GM12878 (cell line): ENCODE data around the gene PYGB. TPM values are rescaled to one million over a fixed set of nuclear protein-coding genes. Genes with fewer than 3 reads are reported as not detected.

ENCODE experiments used
- ATAC-seq: fragments of 200-7000 bp; cut with Tn5 transposase; 3 replicates; pipeline ENCODE4 v1.9.1; 2020; ENCODE audit warnings: mild to moderate bottlenecking, moderate library complexity
- BruUV-seq: library from RNA; stranded (reverse); fragments of 400-500 nt; replicated peaks from 2 replicates; lab custom pipeline; 2021; lab: Mats Ljungman, UMichigan
- CTCF ChIA-PET: fragments of 300-600 bp; sonication (Branson Sonifier 250); formaldehyde crosslinking; extraction: SDS; loops from one replicate; lab custom pipeline; 2021; ENCODE audit warnings: inconsistent platforms; lab: Yijun Ruan, JAX
- POLR2A ChIA-PET: fragments of 350-600 bp; formaldehyde crosslinking; extraction: SDS; loops from one replicate; lab custom pipeline; 2021; ENCODE audit warnings: inconsistent platforms; lab: Charles Lee
- RAD21 ChIA-PET: fragments of 300-600 bp; sonication (Branson Sonifier 250); formaldehyde crosslinking; loops from one replicate; lab custom pipeline; 2023; ENCODE audit warnings: antibody characterized with exemption; ENCODE audit not compliant: unreplicated experiment; lab: Charles Lee
- SMC1A ChIA-PET: fragments of 300-600 bp; sonication (Branson Sonifier 250); formaldehyde crosslinking; loops from one replicate; lab custom pipeline; 2023; ENCODE audit not compliant: unreplicated experiment, uncharacterized antibody; lab: Charles Lee
- DNase-seq: peaks from one replicate; pipeline ENCODE4 v3.0.0-alpha.2; 2011; ENCODE audit warnings: low read depth, low spot score
- FAIRE-seq: peaks from 3 replicates; lab custom pipeline; 2011; peaks lifted over from hg19 to GRCh38; lab: Jason Lieb, UNC
- H2AFZ ChIP-seq: 2 replicates; pipeline ENCODE4 v1.6.0; 2011; ENCODE audit warnings: low read depth, low read length, control low read depth; ENCODE audit not compliant: control insufficient read depth
- H3K27ac ChIP-seq: 2 replicates; pipeline ENCODE4 v1.5.1; 2011; ENCODE audit warnings: control low read depth; ENCODE audit not compliant: control insufficient read depth, insufficient read depth
- H3K27me3 ChIP-seq, 2 experiments: replicated peaks in 1 of 2; 2 replicates each; pipeline versions ENCODE4 v1.6.0 to v1.6.1; 2011; ENCODE audit warnings: low read length in 1 of 2; ENCODE audit not compliant: control insufficient read depth in 2 of 2, insufficient read depth in 2 of 2
- H3K36me3 ChIP-seq, 2 experiments: 2 replicates each; pipeline ENCODE4 v1.5.1; 2011; ENCODE audit warnings: low read length in 1 of 2; ENCODE audit not compliant: control insufficient read depth in 2 of 2, insufficient read depth in 2 of 2
- H3K4me1 ChIP-seq: 2 replicates; pipeline ENCODE4 v1.6.1; 2011; ENCODE audit warnings: mild to moderate bottlenecking, low read length, moderate library complexity, mixed read lengths; ENCODE audit not compliant: control insufficient read depth, insufficient read depth
- H3K4me2 ChIP-seq: 2 replicates; pipeline ENCODE4 v1.6.0; 2011; ENCODE audit warnings: control low read depth; ENCODE audit not compliant: control insufficient read depth, insufficient read depth
- H3K4me3 ChIP-seq: fragments of 200-600 bp; sonication (generic); 2 replicates; pipeline ENCODE4 v1.5.1; 2016
- H3K79me2 ChIP-seq: 2 replicates; pipeline ENCODE4 v1.6.0; 2011; ENCODE audit warnings: low read length; ENCODE audit not compliant: control insufficient read depth, insufficient read depth
- H3K9ac ChIP-seq: 2 replicates; pipeline ENCODE4 v1.8.0; 2011; ENCODE audit warnings: low read length, control low read depth, mixed read lengths; ENCODE audit not compliant: control insufficient read depth, insufficient read depth
- H3K9me3 ChIP-seq: replicated peaks from 3 replicates; pipeline ENCODE4 v1.5.1; 2011; ENCODE audit warnings: mild to moderate bottlenecking, low read length; ENCODE audit not compliant: control insufficient read depth, insufficient read depth
- H4K20me1 ChIP-seq: 2 replicates; pipeline ENCODE4 v1.6.0; 2011; ENCODE audit not compliant: control insufficient read depth, insufficient read depth
- IRF4 ChIP-seq: IDR thresholded peaks from 2 replicates; pipeline ENCODE4 v1.6.1; 2011; ENCODE audit warnings: low read depth, low read length
- PML ChIP-seq: IDR thresholded peaks from 2 replicates; pipeline ENCODE4 v1.6.1; 2012; ENCODE audit warnings: low read length, inconsistent platforms
- POLR2A ChIP-seq: IDR thresholded peaks from 2 replicates; pipeline ENCODE4 v1.6.1; 2011; ENCODE audit warnings: low read depth, mild to moderate bottlenecking, low read length
- RAD21 ChIP-seq: IDR thresholded peaks from 2 replicates; pipeline ENCODE4 v1.6.1; 2011; ENCODE audit warnings: mild to moderate bottlenecking, low read depth, low read length, moderate library complexity; ENCODE audit not compliant: insufficient read depth
- RUNX3 ChIP-seq: IDR thresholded peaks from 2 replicates; pipeline ENCODE4 v1.6.1; 2012; ENCODE audit warnings: low read length, inconsistent platforms
- SMARCA5 ChIP-seq: fragments of 450-650 bp; IDR thresholded peaks from 2 replicates; pipeline ENCODE4 v1.6.1; 2017; ENCODE audit warnings: mild to moderate bottlenecking
- SMC3 ChIP-seq: IDR thresholded peaks from 2 replicates; pipeline ENCODE4 v1.6.1; 2011; ENCODE audit warnings: low read length, improper control_type of control experiment, borderline replicate concordance
- YY1 ChIP-seq: IDR thresholded peaks from 2 replicates; pipeline ENCODE4 v1.6.1; 2011; ENCODE audit warnings: low read depth, mild to moderate bottlenecking, low read length
- ZNF24 ChIP-seq: fragments of 450-650 bp; IDR thresholded peaks from 2 replicates; pipeline ENCODE4 v1.6.1; 2017; ENCODE audit warnings: antibody characterized with exemption, mild to moderate bottlenecking
- WGBS: methylation state at CpG from one replicate; pipeline ENCODE4 v1.1.6; 2016; ENCODE audit warnings: low lambda C conversion rate; ENCODE audit not compliant: insufficient replicate concordance, insufficient coverage; ENCODE audit errors: missing lambda C conversion rate; 5-methylcytosine and 5-hydroxymethylcytosine counted together
- in situ Hi-C: fragments of 300-500 bp; cut with MboI; formaldehyde crosslinking; loops from 9 replicates; pipeline ENCODE4 v1.14.3; 2018; ENCODE audit warnings: mixed read lengths
- intact Hi-C: fragments of 100-400 bp; cut with micrococcal nuclease; formaldehyde crosslinking; loops from one replicate; pipeline ENCODE4 v1.14.2; 2022; ENCODE audit not compliant: unreplicated experiment
- polyA plus RNA-seq, 11 experiments: library from polyadenylated mRNA; depleted of rRNA in 4 of 11; unstranded in 6 of 11; stranded (reverse) in 5 of 11; fragments of >200 nt; fragmentation: Nextera tagmentation in 4 of 11; fragmentation: Illumina TruSeq in 1 of 11; extraction: Ambion mirVana in 4 of 11; extraction: Trizol in 1 of 11; gene quantifications; 1 replicate in 1 of 11; 2 replicates in 10 of 11; pipeline versions ENCODE4 v1.2.1 to v1.2.3, GENCODE V29; 2011 to 2016; ENCODE audit warnings: inconsistent platforms in 2 of 11, missing spikeins in 2 of 11, low read depth in 1 of 11
- total RNA-seq, 4 experiments: library from RNA; depleted of rRNA in 3 of 4; stranded (reverse); fragments of >200 nt in 3 of 4; fragmentation: Illumina TruSeq in 1 of 4; extraction: Trizol in 1 of 4; gene quantifications; 2 replicates each; pipeline versions ENCODE4 v1.2.1 to v1.2.3, GENCODE V29; 2013 to 2021
- TF ChIP-seq, protein P1 (sequence below), 3 experiments: IDR thresholded peaks in 2 of 3; conservative IDR thresholded peaks in 1 of 3; 2 replicates each; pipeline ENCODE4 v1.5.1; 2011; ENCODE audit warnings: low read depth in 3 of 3, low read length in 3 of 3, mild to moderate bottlenecking in 3 of 3, control low read depth in 2 of 3, moderate library complexity in 2 of 3, inconsistent platforms in 1 of 3, mixed read lengths in 1 of 3; ENCODE audit not compliant: control insufficient read depth in 2 of 3, insufficient read depth in 1 of 3; ENCODE audit errors: extremely low read depth in 1 of 3
- TF ChIP-seq, protein P2 (sequence below): fragments of 450-650 bp; IDR thresholded peaks from 2 replicates; pipeline ENCODE4 v1.6.1; 2016; ENCODE audit warnings: mild to moderate bottlenecking
- TF ChIP-seq, protein P3 (sequence below): IDR thresholded peaks from 2 replicates; pipeline ENCODE4 v1.6.1; 2012; ENCODE audit warnings: low read length, inconsistent platforms
- TF ChIP-seq, protein P4 (sequence below): fragments of 450-650 bp; IDR thresholded peaks from 2 replicates; pipeline ENCODE4 v1.6.1; 2017; ENCODE audit warnings: mild to moderate bottlenecking, moderate library complexity

The PYGB gene
- total and polyA plus RNA-seq, 10 of the 15 experiments (the other 5 are each of a cell fraction or from before 2014, with no cell fraction given) = 0.34 to 33.5 (median 21.8) TPM

DNA sequence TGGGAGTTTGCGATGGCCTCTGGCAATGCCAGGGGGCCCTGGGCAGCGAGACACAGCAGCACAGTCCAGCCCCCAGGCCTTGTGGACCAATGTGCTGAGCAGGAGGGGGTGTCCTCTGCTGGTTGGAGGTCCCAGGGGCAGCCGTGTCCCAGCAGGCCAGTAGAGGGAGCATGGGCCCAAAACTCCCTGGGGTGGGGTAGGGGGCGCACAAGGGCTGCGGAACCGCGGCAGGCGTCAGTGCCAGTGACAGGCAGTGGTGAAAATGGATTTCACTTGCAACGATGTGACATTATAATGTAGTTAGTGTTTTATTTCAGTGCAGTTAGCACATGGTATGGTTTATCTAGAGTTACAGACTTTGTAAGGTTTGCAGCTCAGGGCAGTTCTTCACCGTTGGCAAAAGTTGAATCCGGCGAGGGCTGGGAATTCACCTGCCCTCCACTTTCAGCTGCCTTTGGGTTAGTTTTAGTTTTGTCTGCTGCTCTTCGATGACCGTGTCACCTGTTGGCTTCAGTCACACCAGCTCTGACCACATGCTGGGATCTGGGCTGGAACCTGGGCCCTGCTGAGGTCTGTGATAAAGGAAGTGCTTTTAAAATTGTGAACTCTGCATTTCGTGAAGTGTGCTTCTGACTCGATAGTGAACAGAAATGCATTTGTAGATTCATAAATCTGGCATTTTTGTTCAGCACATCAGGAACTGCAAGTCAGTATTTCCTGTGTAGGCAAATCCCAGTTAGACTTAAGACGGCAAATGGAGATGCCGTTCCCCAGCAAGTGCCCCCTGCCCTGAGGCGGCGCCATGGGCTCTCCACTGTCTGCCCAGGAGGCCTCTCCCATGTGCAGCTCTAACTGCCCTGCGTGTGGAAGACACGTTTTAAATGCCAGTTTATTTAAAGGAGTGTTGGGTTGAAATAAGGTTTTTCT is 46.8 kb downstream of the PYGB start:
- no peaks in the 10 kb centered on the region for H3K79me2 ChIP-seq
- ChIA-PET SMC1A (interaction anchor here (1.3 to 3.5 kb wide), 3 partner anchors 16 to 104 kb away, joined by 4 to 53 read pairs (median 10); no protein-coding TSS in a partner anchor), POLR2A (no interaction called here), CTCF (interaction anchor here (0.7 to 5.1 kb wide), 8 partner anchors 9 to 102 kb away, joined by 3 to 95 read pairs (median 4); partner anchors contain the start of gene PYGB), RAD21 (interaction anchor here (1.1 to 4.9 kb wide), 4 partner anchors 24 to 113 kb away, joined by 3 to 59 read pairs (median 4); partner anchors contain the start of gene GINS1)
- no peaks in the 10 kb centered on the region for H3K27me3 ChIP-seq
- in situ Hi-C loops = loop anchor here (5.0 to 10.0 kb wide), 2 partner anchors 98 to 450 kb away; partner anchors contain the start of gene ABHD12
- DNase-seq (no peak), ATAC-seq (peak; percentile 70), FAIRE-seq (no peak)
- no peak overlapping the region for H3K4me2 ChIP-seq
- intact Hi-C loops = loop anchor here (1.0 kb wide), 1 partner anchor 105 kb away; no protein-coding TSS in a partner anchor
- BruUV-seq = no TSS peak
- WGBS = 57% methylated on average over 22 of the region's 22 CpGs
- H3K4me1 ChIP-seq = peaks cover 39% of the 10 kb centered on the region
- 0 out of 2 replicates have a peak, but pooled peaks have one; percentile 22 for TF ChIP-seq IRF4
- TF ChIP-seq YY1 = 0 out of 2 replicates have a peak, but pooled peaks have one; percentile 28
- TF ChIP-seq, protein P1, sequence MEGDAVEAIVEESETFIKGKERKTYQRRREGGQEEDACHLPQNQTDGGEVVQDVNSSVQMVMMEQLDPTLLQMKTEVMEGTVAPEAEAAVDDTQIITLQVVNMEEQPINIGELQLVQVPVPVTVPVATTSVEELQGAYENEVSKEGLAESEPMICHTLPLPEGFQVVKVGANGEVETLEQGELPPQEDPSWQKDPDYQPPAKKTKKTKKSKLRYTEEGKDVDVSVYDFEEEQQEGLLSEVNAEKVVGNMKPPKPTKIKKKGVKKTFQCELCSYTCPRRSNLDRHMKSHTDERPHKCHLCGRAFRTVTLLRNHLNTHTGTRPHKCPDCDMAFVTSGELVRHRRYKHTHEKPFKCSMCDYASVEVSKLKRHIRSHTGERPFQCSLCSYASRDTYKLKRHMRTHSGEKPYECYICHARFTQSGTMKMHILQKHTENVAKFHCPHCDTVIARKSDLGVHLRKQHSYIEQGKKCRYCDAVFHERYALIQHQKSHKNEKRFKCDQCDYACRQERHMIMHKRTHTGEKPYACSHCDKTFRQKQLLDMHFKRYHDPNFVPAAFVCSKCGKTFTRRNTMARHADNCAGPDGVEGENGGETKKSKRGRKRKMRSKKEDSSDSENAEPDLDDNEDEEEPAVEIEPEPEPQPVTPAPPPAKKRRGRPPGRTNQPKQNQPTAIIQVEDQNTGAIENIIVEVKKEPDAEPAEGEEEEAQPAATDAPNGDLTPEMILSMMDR (IDR thresholded peaks at IDR 0.05 in 2 of 3, conservative IDR thresholded peaks at IDR 0.05 in 1 of 3; ENCODE audit: control insufficient read depth in 2 of 3, extremely low read depth in 1 of 3, insufficient read depth in 1 of 3, low read depth in 3 of 3, low read length in 3 of 3) = peak; percentile 90 to 95 (median 93)
- TF ChIP-seq, protein P2, sequence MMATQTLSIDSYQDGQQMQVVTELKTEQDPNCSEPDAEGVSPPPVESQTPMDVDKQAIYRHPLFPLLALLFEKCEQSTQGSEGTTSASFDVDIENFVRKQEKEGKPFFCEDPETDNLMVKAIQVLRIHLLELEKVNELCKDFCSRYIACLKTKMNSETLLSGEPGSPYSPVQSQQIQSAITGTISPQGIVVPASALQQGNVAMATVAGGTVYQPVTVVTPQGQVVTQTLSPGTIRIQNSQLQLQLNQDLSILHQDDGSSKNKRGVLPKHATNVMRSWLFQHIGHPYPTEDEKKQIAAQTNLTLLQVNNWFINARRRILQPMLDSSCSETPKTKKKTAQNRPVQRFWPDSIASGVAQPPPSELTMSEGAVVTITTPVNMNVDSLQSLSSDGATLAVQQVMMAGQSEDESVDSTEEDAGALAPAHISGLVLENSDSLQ = peak; percentile 34; the same call in 1 of the 2 replicates
- peak; percentile 58; the same call in 1 of the 2 replicates for TF ChIP-seq SMARCA5
- TF ChIP-seq, protein P3, sequence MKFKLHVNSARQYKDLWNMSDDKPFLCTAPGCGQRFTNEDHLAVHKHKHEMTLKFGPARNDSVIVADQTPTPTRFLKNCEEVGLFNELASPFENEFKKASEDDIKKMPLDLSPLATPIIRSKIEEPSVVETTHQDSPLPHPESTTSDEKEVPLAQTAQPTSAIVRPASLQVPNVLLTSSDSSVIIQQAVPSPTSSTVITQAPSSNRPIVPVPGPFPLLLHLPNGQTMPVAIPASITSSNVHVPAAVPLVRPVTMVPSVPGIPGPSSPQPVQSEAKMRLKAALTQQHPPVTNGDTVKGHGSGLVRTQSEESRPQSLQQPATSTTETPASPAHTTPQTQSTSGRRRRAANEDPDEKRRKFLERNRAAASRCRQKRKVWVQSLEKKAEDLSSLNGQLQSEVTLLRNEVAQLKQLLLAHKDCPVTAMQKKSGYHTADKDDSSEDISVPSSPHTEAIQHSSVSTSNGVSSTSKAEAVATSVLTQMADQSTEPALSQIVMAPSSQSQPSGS = no peak
- 0 out of 2 replicates have a peak, but pooled peaks have one; percentile 8 for TF ChIP-seq RUNX3
- no peak for TF ChIP-seq ZNF24
- TF ChIP-seq RAD21 = peak; percentile 71
- TF ChIP-seq, protein P4, sequence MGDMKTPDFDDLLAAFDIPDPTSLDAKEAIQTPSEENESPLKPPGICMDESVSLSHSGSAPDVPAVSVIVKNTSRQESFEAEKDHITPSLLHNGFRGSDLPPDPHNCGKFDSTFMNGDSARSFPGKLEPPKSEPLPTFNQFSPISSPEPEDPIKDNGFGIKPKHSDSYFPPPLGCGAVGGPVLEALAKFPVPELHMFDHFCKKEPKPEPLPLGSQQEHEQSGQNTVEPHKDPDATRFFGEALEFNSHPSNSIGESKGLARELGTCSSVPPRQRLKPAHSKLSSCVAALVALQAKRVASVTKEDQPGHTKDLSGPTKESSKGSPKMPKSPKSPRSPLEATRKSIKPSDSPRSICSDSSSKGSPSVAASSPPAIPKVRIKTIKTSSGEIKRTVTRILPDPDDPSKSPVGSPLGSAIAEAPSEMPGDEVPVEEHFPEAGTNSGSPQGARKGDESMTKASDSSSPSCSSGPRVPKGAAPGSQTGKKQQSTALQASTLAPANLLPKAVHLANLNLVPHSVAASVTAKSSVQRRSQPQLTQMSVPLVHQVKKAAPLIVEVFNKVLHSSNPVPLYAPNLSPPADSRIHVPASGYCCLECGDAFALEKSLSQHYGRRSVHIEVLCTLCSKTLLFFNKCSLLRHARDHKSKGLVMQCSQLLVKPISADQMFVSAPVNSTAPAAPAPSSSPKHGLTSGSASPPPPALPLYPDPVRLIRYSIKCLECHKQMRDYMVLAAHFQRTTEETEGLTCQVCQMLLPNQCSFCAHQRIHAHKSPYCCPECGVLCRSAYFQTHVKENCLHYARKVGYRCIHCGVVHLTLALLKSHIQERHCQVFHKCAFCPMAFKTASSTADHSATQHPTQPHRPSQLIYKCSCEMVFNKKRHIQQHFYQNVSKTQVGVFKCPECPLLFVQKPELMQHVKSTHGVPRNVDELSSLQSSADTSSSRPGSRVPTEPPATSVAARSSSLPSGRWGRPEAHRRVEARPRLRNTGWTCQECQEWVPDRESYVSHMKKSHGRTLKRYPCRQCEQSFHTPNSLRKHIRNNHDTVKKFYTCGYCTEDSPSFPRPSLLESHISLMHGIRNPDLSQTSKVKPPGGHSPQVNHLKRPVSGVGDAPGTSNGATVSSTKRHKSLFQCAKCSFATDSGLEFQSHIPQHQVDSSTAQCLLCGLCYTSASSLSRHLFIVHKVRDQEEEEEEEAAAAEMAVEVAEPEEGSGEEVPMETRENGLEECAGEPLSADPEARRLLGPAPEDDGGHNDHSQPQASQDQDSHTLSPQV = 0 out of 2 replicates have a peak, but pooled peaks have one; percentile 35
- TF ChIP-seq SMC3 = peak; percentile 60; the same call in 1 of the 2 replicates
- no peak for TF ChIP-seq PML
- peak; percentile 53; the same call in 1 of the 2 replicates for TF ChIP-seq POLR2A
- no peak overlapping the region for H3K9ac ChIP-seq
- H3K27ac ChIP-seq = no peak overlapping the region
- no peak overlapping the region for H3K4me3 ChIP-seq
- H3K36me3 ChIP-seq = peaks cover under 1 to 18% of the 10 kb centered on the region in 2 experiments; a peak in 3 of 4 replicates
- no peaks in the 10 kb centered on the region; the same call in 1 of the 2 replicates for H4K20me1 ChIP-seq
- H2AFZ ChIP-seq = no peak overlapping the region
- H3K9me3 ChIP-seq = no peaks in the 10 kb centered on the region
